ENCODE measurements around the gene CNPY3. TPM values are rescaled to one million over a fixed set of nuclear protein-coding genes. Genes with fewer than 3 reads are reported as not detected.

Gene CNPY3
- total RNA-seq, 4 donors from 2014 or later, result 27.8 to 101 (median 47.9) TPM

GRCh38 chr6:42988486-42989020 is 59.3 kb downstream of the CNPY3 start:
- Histone ChIP-seq H3K27ac (peak overlapping the region in 1 of 4 donors; percentile 97), H3K27me3 (no peaks in the 10 kb centered on the region), H3K9me3 (no peaks in the 10 kb centered on the region), H3K36me3 (peaks cover 0 to 19% (median 0%) of the 10 kb centered on the region in 3 donors), H3K4me1 (peaks cover 0 to 61% (median 6%) of the 10 kb centered on the region in 4 donors), H3K4me3 (no peak overlapping the region)
- TF ChIP-seq CTCF (IDR thresholded peaks at IDR 0.05) (no peak), POLR2A (IDR thresholded peaks at IDR 0.05) (no peak)
- DNase-seq, result no peak

Other genes starting within 250 kb of the CNPY3 start
- 1 to 10 TPM in 2 of 4 donors, under 1 TPM in 1, not detected in 1; 0.67 to 9.9 (median 1.3) TPM for gene PRPH2, start 206.9 kb upstream of the CNPY3 start, total RNA-seq
- gene TBCC, start 183.4 kb upstream of the CNPY3 start, total RNA-seq, result 10 to 100 TPM; 23.1 to 36.4 (median 30.7) TPM
- 10 to 100 TPM; 15.3 to 20.1 (median 17.1) TPM for gene BICRAL, start 147.4 kb upstream of the CNPY3 start, total RNA-seq
- gene RPL7L1, start 49.9 kb upstream of the CNPY3 start, total RNA-seq, result 10 to 100 TPM; 49.6 to 67.0 (median 53.2) TPM
- gene PTCRA, start 13.4 kb upstream of the CNPY3 start, total RNA-seq, result not detected
- 1 to 10 TPM in 1 of 4 donors, not detected in 3; 4.3 TPM for gene GNMT, start 31.3 kb downstream of the CNPY3 start, total RNA-seq
- 10 to 100 TPM; 19.0 to 61.3 (median 39.0) TPM for gene PEX6, start 49.7 kb downstream of the CNPY3 start, total RNA-seq
- 100 to 1,000 TPM in 3 of 4 donors, 10 to 100 TPM in 1; 84.2 to 177 (median 152) TPM for gene PPP2R5D, start 55.1 kb downstream of the CNPY3 start, total RNA-seq
- gene MEA1, start 84.5 kb downstream of the CNPY3 start, total RNA-seq, result 10 to 100 TPM; 34.3 to 40.4 (median 36.1) TPM
- 10 to 100 TPM; 38.8 to 59.2 (median 52.6) TPM for gene KLHDC3, start 84.8 kb downstream of the CNPY3 start, total RNA-seq
- 10 to 100 TPM; 39.2 to 75.9 (median 50.4) TPM for gene RRP36, start 92.1 kb downstream of the CNPY3 start, total RNA-seq
- gene CUL7, start 124.4 kb downstream of the CNPY3 start, total RNA-seq, result 10 to 100 TPM; 19.4 to 33.0 (median 23.1) TPM
- gene MRPL2, start 130.0 kb downstream of the CNPY3 start, total RNA-seq, result 10 to 100 TPM; 19.0 to 40.8 (median 22.1) TPM
- gene KLC4, start 130.2 kb downstream of the CNPY3 start, total RNA-seq, result 100 to 1,000 TPM in 3 of 4 donors, 10 to 100 TPM in 1; 50.3 to 214 (median 183) TPM
- gene PTK7, start 146.8 kb downstream of the CNPY3 start, total RNA-seq, result 10 to 100 TPM in 3 of 4 donors, 1 to 10 TPM in 1; 4.4 to 22.3 (median 18.3) TPM
- 10 to 100 TPM; 23.1 to 29.7 (median 26.4) TPM for gene SRF, start 241.8 kb downstream of the CNPY3 start, total RNA-seq

Measured in Peyer's patch (tissue), 4 donors.